Activated B cell treated with CpG ODN at 0.5 μM for 24 hours (primary cell): ENCODE results near the gene DISC1. TPM values are rescaled to one million over a fixed set of nuclear protein-coding genes. Genes with fewer than 3 reads are reported as not detected.

Source experiments
- ATAC-seq: fragments of 200-7000 bp; cut with Tn5 transposase; one replicate; pipeline ENCODE4 v1.10.0; 2021; ENCODE audit warnings: low read depth, mild to moderate bottlenecking, moderate library complexity
- CTCF ChIA-PET: fragments of 350-600 bp; sonication (Branson Sonifier 250); formaldehyde crosslinking; loops from one replicate; lab custom pipeline; 2021; ENCODE audit warnings: antibody characterized with exemption; lab: Charles Lee
- POLR2A ChIA-PET: fragments of 350-600 bp; sonication (Branson Sonifier 250); formaldehyde crosslinking; loops from one replicate; lab custom pipeline; 2021; ENCODE audit warnings: antibody characterized with exemption; lab: Charles Lee
- DNase-seq: peaks from one replicate; pipeline ENCODE4 v3.0.0; 2022
- H3K27ac Mint-ChIP-seq: one replicate; pipeline ENCODE4 v1.8.0; 2020; ENCODE audit warnings: mixed read lengths
- H3K27me3 Mint-ChIP-seq: one replicate; pipeline ENCODE4 v1.8.0; 2021; ENCODE audit warnings: mixed read lengths
- H3K36me3 Mint-ChIP-seq: one replicate; pipeline ENCODE4 v1.8.0; 2021; ENCODE audit warnings: low read depth, mixed read lengths
- H3K4me1 Mint-ChIP-seq: one replicate; pipeline ENCODE4 v1.8.0; 2021; ENCODE audit warnings: mixed read lengths
- H3K4me3 Mint-ChIP-seq: one replicate; pipeline ENCODE4 v1.8.0; 2020; ENCODE audit warnings: mild to moderate bottlenecking, mixed read lengths
- H3K9me3 Mint-ChIP-seq: one replicate; pipeline ENCODE4 v1.8.0; 2020; ENCODE audit warnings: mixed read lengths
- CTCF ChIP-seq: fragments of 200-600 bp; IDR thresholded peaks from one replicate; pipeline ENCODE4 v1.8.0; 2022; ENCODE audit warnings: antibody characterized with exemption, mild to moderate bottlenecking
- intact Hi-C: fragments of 100-400 bp; cut with micrococcal nuclease; formaldehyde crosslinking; loops from one replicate; pipeline ENCODE4 v1.15.1; 2024
- total RNA-seq: library from RNA; stranded (reverse); gene quantifications from 2 replicates; pipeline ENCODE4 v1.2.3, GENCODE V29; 2022

Gene DISC1
- total RNA-seq, 1 donor from 2014 or later: 2.4 TPM

GRCh38 chr1:231594123-231594522 lies 32.5 kb upstream of the DISC1 start:
- no peaks in the 10 kb centered on the region for H3K36me3 Mint-ChIP-seq
- H3K4me1 Mint-ChIP-seq: peaks cover 16% of the 10 kb centered on the region
- no peak overlapping the region for H3K27ac Mint-ChIP-seq
- no peak for DNase-seq
- POLR2A ChIA-PET: no interaction called here
- H3K4me3 Mint-ChIP-seq: no peak overlapping the region
- CTCF ChIA-PET: no interaction called here
- no peak for TF ChIP-seq CTCF
- intact Hi-C loops: no loop called here
- no peak for ATAC-seq
- H3K27me3 Mint-ChIP-seq: no peaks in the 10 kb centered on the region
- no peaks in the 10 kb centered on the region for H3K9me3 Mint-ChIP-seq

GRCh38 chr1:231594749-231595148 lies 31.8 kb upstream of the DISC1 start:
- ATAC-seq (no peak), DNase-seq (no peak)
- Mint-ChIP-seq H3K4me1 (peaks cover 16% of the 10 kb centered on the region), H3K27ac (no peak overlapping the region), H3K9me3 (no peaks in the 10 kb centered on the region), H3K36me3 (no peaks in the 10 kb centered on the region), H3K27me3 (no peaks in the 10 kb centered on the region), H3K4me3 (no peak overlapping the region)
- POLR2A ChIA-PET: no interaction called here
- CTCF ChIA-PET: no interaction called here
- no peak for TF ChIP-seq CTCF
- intact Hi-C loops: no loop called here

- H3K4me1 Mint-ChIP-seq: peaks cover 8% of the 10 kb centered on the region
- intact Hi-C loops: no loop called here
- no peaks in the 10 kb centered on the region for H3K9me3 Mint-ChIP-seq
- H3K27ac Mint-ChIP-seq: no peak overlapping the region
- H3K27me3 Mint-ChIP-seq: no peaks in the 10 kb centered on the region
- CTCF ChIA-PET: no interaction called here
- no peaks in the 10 kb centered on the region for H3K36me3 Mint-ChIP-seq
- no peak for TF ChIP-seq CTCF
- ATAC-seq: no peak
- no peak for DNase-seq
- POLR2A ChIA-PET: no interaction called here
- H3K4me3 Mint-ChIP-seq: no peak overlapping the region
Measured at GRCh38 chr1:231596337-231596791, 30.2 kb upstream of the DISC1 start.

GRCh38 chr1:231597971-231598370 lies 28.6 kb upstream of the DISC1 start:
- Mint-ChIP-seq H3K27ac (no peak overlapping the region), H3K4me3 (no peak overlapping the region), H3K27me3 (no peaks in the 10 kb centered on the region), H3K4me1 (no peaks in the 10 kb centered on the region), H3K36me3 (no peaks in the 10 kb centered on the region), H3K9me3 (no peaks in the 10 kb centered on the region)
- DNase-seq: no peak
- TF ChIP-seq CTCF: no peak
- ATAC-seq: no peak
- intact Hi-C loops: no loop called here
- POLR2A ChIA-PET: no interaction called here
- CTCF ChIA-PET: no interaction called here

GRCh38 chr1:231600458-231600976 lies 26.1 kb upstream of the DISC1 start:
- Mint-ChIP-seq H3K4me3 (no peak overlapping the region), H3K27me3 (no peaks in the 10 kb centered on the region), H3K27ac (no peak overlapping the region), H3K4me1 (peaks cover 7% of the 10 kb centered on the region), H3K36me3 (no peaks in the 10 kb centered on the region), H3K9me3 (no peaks in the 10 kb centered on the region)
- intact Hi-C loops: no loop called here
- DNase-seq (no peak), ATAC-seq (no peak)
- no peak for TF ChIP-seq CTCF
- ChIA-PET POLR2A (no interaction called here), CTCF (interaction anchor here (4.4 kb wide), 1 partner anchor 240 kb away, joined by 51 read pairs; no protein-coding TSS in a partner anchor)
